Measurements from ENCODE around the gene ACSF2. TPM values are rescaled to one million over a fixed set of nuclear protein-coding genes. Genes with fewer than 3 reads are reported as not detected.
A peak's percentile ranks its signal among the peaks of the same experiment; 100 is the strongest.

The ACSF2 gene
- total RNA-seq, 1 donor from 2014 or later: 18.2 TPM

- no peak for DNase-seq
- Histone ChIP-seq H3K27ac (replicated peaks) (peak overlapping the region; percentile 87), H3K4me1 (peaks cover 55% of the 10 kb centered on the region), H3K27me3 (ENCODE audit: low read depth) (peaks cover 12% of the 10 kb centered on the region), H3K9me3 (replicated peaks) (no peaks in the 10 kb centered on the region), H3K36me3 (peaks cover 39% of the 10 kb centered on the region), H3K4me3 (no peak overlapping the region)
- TF ChIP-seq CTCF (IDR thresholded peaks at IDR 0.05; ENCODE audit: borderline replicate concordance): no peak
- intact Hi-C loops (cut with micrococcal nuclease): loop anchor here (10.0 kb wide), 1 partner anchor 64 kb away; the partner anchor contains the start of gene SPATA20
Observed at GRCh38 chr17:50480854-50481490, 55.0 kb downstream of the ACSF2 start.

- H3K9me3 ChIP-seq (replicated peaks): no peaks in the 10 kb centered on the region
- no peak for TF ChIP-seq CTCF (IDR thresholded peaks at IDR 0.05; ENCODE audit: borderline replicate concordance)
- DNase-seq: no peak
- intact Hi-C loops (cut with micrococcal nuclease): loop anchor here (10.0 kb wide), 1 partner anchor 63 kb away; the partner anchor contains the start of gene SPATA20
- peaks cover 9% of the 10 kb centered on the region for H3K27me3 ChIP-seq (ENCODE audit: low read depth)
- peaks cover 44% of the 10 kb centered on the region for H3K36me3 ChIP-seq
- H3K27ac ChIP-seq (replicated peaks): peak overlapping the region; percentile 87
- H3K4me3 ChIP-seq: no peak overlapping the region
- H3K4me1 ChIP-seq: peaks cover 55% of the 10 kb centered on the region
Observed at GRCh38 chr17:50481648-50482047, 55.6 kb downstream of the ACSF2 start.

- Histone ChIP-seq H3K27me3 (ENCODE audit: low read depth) (peaks cover 4% of the 10 kb centered on the region), H3K4me1 (peaks cover 55% of the 10 kb centered on the region), H3K27ac (replicated peaks) (peak overlapping the region; percentile 87), H3K36me3 (peaks cover 47% of the 10 kb centered on the region), H3K4me3 (no peak overlapping the region), H3K9me3 (replicated peaks) (no peaks in the 10 kb centered on the region)
- DNase-seq: no peak
- intact Hi-C loops (cut with micrococcal nuclease): loop anchor here (10.0 kb wide), 1 partner anchor 63 kb away; the partner anchor contains the start of gene SPATA20
- TF ChIP-seq CTCF (IDR thresholded peaks at IDR 0.05; ENCODE audit: borderline replicate concordance): no peak
Observed at GRCh38 chr17:50482110-50482509, 56.1 kb downstream of the ACSF2 start.

GRCh38 chr17:50482516-50482915, 56.5 kb downstream of the ACSF2 start:
- intact Hi-C loops (cut with micrococcal nuclease): loop anchor here (10.0 kb wide), 1 partner anchor 62 kb away; the partner anchor contains the start of gene SPATA20
- Histone ChIP-seq H3K9me3 (replicated peaks) (no peaks in the 10 kb centered on the region), H3K27ac (replicated peaks) (peak overlapping the region; percentile 87), H3K36me3 (peaks cover 51% of the 10 kb centered on the region), H3K4me3 (peak overlapping the region; percentile 23), H3K27me3 (ENCODE audit: low read depth) (no peaks in the 10 kb centered on the region), H3K4me1 (peaks cover 55% of the 10 kb centered on the region)
- peak; percentile 93 for DNase-seq
- TF ChIP-seq CTCF (IDR thresholded peaks at IDR 0.05; ENCODE audit: borderline replicate concordance): peak; percentile 86

GRCh38 chr17:50483266-50483665, 57.2 kb downstream of the ACSF2 start:
- H3K27ac ChIP-seq (replicated peaks): peak overlapping the region; percentile 87

More at GRCh38 chr17:50483266-50483665, 57.2 kb downstream of the ACSF2 start:
- no peak for TF ChIP-seq CTCF (IDR thresholded peaks at IDR 0.05; ENCODE audit: borderline replicate concordance)
- intact Hi-C loops (cut with micrococcal nuclease): loop anchor here (10.0 kb wide), 1 partner anchor 62 kb away; the partner anchor contains the start of gene SPATA20
- no peaks in the 10 kb centered on the region for H3K27me3 ChIP-seq (ENCODE audit: low read depth)
- peaks cover 48% of the 10 kb centered on the region for H3K4me1 ChIP-seq
- H3K36me3 ChIP-seq: peaks cover 52% of the 10 kb centered on the region
- no peak overlapping the region for H3K4me3 ChIP-seq
- no peaks in the 10 kb centered on the region for H3K9me3 ChIP-seq (replicated peaks)
- DNase-seq: no peak

Measured in left ventricle myocardium inferior (tissue), 1 donor.